ENCODE measurements around the gene THSD4. TPM values are rescaled to one million over a fixed set of nuclear protein-coding genes. Genes with fewer than 3 reads are reported as not detected.
"Not testable (repeated sequence)": the region's sequence is repeated elsewhere in the genome, so short reads cannot be mapped to it uniquely, and the experiment has no call there.

THSD4 gene
- total and polyA plus RNA-seq, 9 of the 15 experiments (the other 6 are each of a cell fraction or from before 2014, with no cell fraction given), result 0.04 TPM; not detected in 5

- no peak for TF ChIP-seq RREB1 (CRISPR knock-in tag; IDR thresholded peaks at IDR 0.05)
- TF ChIP-seq SRF (CRISPR knock-in tag; IDR thresholded peaks at IDR 0.05), result no peak
- TF ChIP-seq, protein P1, sequence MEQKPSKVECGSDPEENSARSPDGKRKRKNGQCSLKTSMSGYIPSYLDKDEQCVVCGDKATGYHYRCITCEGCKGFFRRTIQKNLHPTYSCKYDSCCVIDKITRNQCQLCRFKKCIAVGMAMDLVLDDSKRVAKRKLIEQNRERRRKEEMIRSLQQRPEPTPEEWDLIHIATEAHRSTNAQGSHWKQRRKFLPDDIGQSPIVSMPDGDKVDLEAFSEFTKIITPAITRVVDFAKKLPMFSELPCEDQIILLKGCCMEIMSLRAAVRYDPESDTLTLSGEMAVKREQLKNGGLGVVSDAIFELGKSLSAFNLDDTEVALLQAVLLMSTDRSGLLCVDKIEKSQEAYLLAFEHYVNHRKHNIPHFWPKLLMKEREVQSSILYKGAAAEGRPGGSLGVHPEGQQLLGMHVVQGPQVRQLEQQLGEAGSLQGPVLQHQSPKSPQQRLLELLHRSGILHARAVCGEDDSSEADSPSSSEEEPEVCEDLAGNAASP (IDR thresholded peaks at IDR 0.05), result no peak
- TF ChIP-seq, protein P2, sequence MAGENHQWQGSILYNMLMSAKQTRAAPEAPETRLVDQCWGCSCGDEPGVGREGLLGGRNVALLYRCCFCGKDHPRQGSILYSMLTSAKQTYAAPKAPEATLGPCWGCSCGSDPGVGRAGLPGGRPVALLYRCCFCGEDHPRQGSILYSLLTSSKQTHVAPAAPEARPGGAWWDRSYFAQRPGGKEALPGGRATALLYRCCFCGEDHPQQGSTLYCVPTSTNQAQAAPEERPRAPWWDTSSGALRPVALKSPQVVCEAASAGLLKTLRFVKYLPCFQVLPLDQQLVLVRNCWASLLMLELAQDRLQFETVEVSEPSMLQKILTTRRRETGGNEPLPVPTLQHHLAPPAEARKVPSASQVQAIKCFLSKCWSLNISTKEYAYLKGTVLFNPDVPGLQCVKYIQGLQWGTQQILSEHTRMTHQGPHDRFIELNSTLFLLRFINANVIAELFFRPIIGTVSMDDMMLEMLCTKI (IDR thresholded peaks at IDR 0.05; ENCODE audit: partially characterized antibody), result no peak
- no peak for TF ChIP-seq PHF8 (IDR thresholded peaks at IDR 0.05; ENCODE audit: borderline replicate concordance, low read length)
These were observed 322.6 kb downstream of the THSD4 start (continued) for GRCh38 chr15:71437919-71438318.

- CTCF ChIA-PET (ENCODE audit: low intra/inter-chr PET ratio), result interaction anchor here (1.7 kb wide), 1 partner anchor 324 kb away, joined by 10 read pairs; the partner anchor contains the start of gene THSD4
- BruUV-seq (replicated peaks); intact Hi-C loops (cut with micrococcal nuclease); H2AFZ ChIP-seq (ENCODE audit: low read depth, low read length); POLR2A ChIA-PET; H3K4me1 ChIP-seq (replicated peaks in 1 of 2; ENCODE audit: control insufficient read depth in 2 of 2, insufficient read depth in 2 of 2, low read length in 2 of 2); H3K9ac ChIP-seq (ENCODE audit: insufficient read depth in 1 of 2, low read depth in 2 of 2, low read length in 2 of 2); H3K27me3 ChIP-seq (ENCODE audit: control insufficient read depth in 2 of 2, insufficient read depth in 2 of 2, low read length in 2 of 2); DNase-seq (ENCODE audit: extremely low read depth in 1 of 4, low spot score in 3 of 4); H3K36me3 ChIP-seq (ENCODE audit: control insufficient read depth, insufficient read depth, low read length); H3K27ac ChIP-seq (ENCODE audit: extremely low read depth, low read depth, low read length); FAIRE-seq; H3K9me3 ChIP-seq (replicated peaks; ENCODE audit: control insufficient read depth, insufficient read depth, low read depth, low read length); ATAC-seq; H3K4me3 ChIP-seq; H3K4me2 ChIP-seq (ENCODE audit: insufficient read depth, low read length); H4K20me1 ChIP-seq (replicated peaks; ENCODE audit: control insufficient read depth, insufficient read depth, low read length); in situ Hi-C loops (cut with MboI); H3K9me1 ChIP-seq (ENCODE audit: control insufficient read depth, insufficient read depth, low read length); H3K79me2 ChIP-seq (ENCODE audit: control insufficient read depth, insufficient read depth, low read length): not testable (repeated sequence)
- WGBS (ENCODE audit: insufficient coverage, low coverage, missing lambda C conversion rate), result 0% methylated on average over 2 of the region's 2 CpGs
These were observed 324.2 kb downstream of the THSD4 start for GRCh38 chr15:71439478-71439877.
